GM21825 (cell line): ENCODE data around the gene CDC25B.

Experiments used
- ATAC-seq: cut with Tn5 transposase; IDR thresholded peaks from one replicate; pipeline ENCODE4 v1.9.1; 2021; ENCODE audit warnings: mild to moderate bottlenecking, moderate library complexity; ENCODE audit not compliant: unreplicated experiment

Gene CDC25B

DNA sequence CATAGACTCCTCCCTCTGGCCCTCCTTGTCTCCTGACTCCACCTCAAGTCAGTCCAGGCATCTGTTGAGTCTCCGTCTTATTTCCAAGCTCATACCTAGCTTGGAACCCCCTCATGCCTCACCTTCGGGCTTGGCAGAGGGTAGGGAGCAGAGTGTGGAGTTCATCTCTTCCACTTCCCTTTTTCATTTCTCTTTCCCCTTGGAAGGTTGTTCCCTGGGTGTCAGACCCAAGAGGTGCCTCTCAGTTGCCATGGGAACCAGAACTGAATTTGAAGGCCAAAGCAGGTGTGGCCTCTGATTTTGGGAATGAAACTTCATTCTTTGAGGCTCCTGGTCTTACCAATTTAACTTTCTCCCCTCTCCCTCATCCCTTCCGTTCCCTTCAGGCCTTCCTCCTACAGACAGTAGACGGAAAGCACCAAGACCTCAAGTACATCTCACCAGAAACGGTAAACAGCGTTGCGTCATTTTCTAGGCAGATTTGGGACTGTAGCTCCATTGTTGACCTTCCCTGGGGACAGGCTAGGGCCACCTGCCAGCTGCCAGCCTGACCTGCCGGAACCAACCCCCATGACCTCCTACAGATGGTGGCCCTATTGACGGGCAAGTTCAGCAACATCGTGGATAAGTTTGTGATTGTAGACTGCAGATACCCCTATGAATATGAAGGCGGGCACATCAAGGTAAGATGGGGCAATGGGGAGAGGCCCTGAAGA, 6.6 kb downstream of the CDC25B start:
- no peak for ATAC-seq

- no peak for ATAC-seq
Observed at GRCh38 chr20:3803289-3803688, 7.2 kb downstream of the CDC25B start.

GRCh38 chr20:3803854-3804253, 7.7 kb downstream of the CDC25B start:
- no peak for ATAC-seq

- ATAC-seq, result no peak
Observed at GRCh38 chr20:3804254-3804751, 8.2 kb downstream of the CDC25B start.

- no peak for ATAC-seq
Observed at GRCh38 chr20:3804781-3805180, 8.7 kb downstream of the CDC25B start.

- no peak for ATAC-seq
Observed at GRCh38 chr20:3808544-3808943, 12.4 kb downstream of the CDC25B start.

DNA sequence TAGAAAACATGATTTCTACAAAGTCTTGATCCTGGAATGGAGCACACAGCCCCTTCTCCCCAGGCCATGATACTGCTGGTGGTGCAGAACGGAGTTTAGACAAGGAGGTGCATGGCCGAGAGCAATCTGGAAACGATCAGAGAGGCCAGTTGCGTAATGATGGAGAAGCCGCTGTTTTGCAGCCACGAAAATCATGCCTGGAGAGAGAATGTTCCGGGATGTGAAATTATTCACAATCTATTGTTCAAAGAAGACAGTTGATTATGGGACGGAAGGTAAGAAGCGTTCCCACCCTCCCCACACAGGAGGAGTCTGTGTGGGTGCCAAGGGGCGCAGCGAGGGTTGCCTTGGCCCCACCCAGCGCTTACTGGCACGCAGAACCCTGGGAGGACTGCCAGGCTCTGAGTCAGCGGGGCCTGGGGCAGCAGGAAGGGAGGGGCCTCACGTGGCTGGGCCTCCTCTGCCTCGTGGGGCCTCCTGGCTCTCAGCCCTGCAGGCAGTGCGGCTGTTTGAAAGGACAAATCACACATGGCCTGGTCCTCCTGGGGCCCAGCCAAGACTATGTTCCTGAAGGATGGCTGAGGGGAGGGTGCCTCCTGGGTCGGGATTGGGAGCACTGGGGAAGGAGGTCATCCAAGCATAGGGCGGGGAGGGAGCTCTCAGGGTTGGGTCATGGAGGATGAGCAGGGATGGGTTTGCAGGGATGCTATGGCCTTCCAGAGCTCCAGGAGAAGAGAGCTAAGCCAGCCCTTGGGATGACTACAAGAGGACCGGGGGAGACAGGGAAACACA, 15.6 kb downstream of the CDC25B start:
- no peak for ATAC-seq

DNA sequence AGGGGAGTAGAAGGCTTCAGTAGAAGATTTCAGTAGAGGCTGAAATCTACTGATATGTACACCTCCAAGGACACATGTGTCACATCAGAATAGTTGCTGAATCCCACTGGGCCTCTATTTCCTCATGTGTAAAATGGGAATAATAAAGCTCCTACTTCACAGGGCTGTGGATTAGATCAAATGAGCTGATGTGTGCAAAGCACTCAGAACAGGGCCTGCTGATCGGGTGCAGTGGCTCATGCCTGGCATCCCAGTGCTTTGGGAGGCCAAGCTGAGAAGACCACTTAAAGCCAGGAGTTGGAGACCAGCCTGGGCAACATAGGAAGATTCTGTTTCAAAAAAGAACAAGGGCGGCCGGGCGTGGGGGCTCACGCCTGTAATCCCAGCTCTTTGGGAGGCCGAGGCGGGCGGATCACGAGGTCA, 16.2 kb downstream of the CDC25B start:
- no peak for ATAC-seq

GRCh38 chr20:3812975-3813847, 17.1 kb downstream of the CDC25B start:
- no peak for ATAC-seq

DNA sequence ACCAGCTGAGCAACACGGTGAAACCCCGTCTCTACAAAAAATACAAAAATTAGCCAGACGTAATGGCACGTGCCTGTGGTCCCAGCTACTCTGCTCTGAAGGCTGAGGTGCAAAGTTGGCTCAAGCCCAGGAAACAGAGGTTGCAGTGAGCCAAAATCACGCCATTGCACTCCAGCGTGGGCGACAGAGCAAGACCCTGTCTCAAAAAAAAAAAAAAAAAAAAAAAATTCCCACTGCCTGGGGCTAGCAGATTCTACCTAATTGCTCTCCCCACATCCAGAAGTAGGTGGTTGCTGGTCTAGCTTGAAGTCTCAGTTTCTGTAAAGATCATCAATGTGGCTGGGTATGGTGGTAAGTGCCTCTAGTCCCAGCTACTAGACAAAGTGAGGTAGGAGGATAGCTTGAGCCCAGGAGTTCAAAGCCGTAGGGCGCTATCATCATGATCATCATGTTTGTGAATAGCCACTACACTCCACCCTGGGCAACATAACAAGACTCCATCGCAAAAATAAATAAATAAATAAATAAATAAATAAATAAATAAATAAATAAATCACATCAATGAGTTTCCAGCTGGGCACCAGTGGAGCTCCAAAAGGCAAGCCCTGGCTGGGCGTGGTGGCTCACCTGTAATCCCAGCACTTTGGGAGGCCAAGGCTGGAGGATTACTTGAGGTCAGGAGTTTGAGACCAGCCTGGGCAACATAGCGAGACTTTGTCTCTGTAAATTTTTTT, 17.9 kb downstream of the CDC25B start:
- ATAC-seq, result no peak

DNA sequence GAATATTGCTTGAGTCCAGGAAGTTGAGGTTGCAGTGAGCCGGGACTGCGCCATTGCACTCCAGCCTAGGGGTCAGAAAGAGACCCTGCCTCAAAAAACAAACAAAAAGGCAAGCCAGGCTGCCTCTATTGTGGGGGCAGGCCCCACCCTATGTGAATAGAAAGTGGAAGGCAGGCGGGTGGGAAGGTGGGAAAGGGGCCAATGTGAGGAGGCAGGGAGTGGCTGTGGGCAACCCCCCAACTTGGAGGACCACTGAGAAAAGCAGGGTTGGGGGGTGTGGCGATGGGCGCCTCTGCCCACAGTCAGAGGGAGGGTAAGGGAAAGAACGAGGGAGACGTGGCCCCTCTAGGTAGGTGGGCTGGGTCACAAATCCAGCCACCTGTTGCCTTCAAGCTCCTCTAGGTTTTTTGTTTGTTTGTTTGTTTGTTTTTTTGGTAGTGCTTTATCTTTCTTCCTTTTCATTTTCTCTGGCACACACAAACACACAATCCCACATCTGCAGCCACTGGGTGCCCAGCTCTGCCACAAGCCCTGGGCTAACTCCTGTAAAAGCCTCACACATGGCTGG, 18.9 kb downstream of the CDC25B start:
- no peak for ATAC-seq

- no peak for ATAC-seq
Observed at GRCh38 chr20:3815703-3816315, 19.7 kb downstream of the CDC25B start.

GRCh38 chr20:3818155-3819151, 22.3 kb downstream of the CDC25B start:
- ATAC-seq, result no peak

DNA sequence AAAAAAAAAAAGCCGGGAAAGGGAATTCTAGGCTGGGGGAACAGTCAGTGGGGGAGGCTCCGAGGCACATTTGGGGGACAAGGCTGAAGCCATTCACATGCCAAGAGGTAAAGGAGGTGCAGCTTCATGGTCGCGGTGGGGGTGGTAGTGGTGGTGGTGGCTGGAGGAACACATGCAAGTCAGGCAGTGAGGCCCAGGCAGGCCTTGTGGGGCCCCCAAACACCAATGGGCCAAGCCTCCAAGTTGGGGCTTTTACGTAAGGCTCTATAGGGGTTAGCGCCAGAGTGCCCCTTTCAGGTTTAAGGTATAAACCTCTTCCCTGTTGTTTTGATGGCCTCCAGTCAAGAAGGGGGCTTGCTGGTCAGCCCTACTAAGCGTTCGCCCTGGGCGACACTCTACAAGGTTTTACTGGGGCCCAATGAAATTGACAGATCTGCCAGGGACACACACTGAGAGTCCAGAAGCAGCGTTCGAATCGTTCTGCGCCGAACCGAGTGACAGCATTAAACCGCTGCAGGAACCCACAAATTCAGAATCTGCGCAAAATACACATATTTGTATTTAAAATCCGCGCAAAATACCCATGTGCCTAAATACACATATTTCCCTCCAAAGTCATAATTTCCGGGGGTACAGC, 23.4 kb downstream of the CDC25B start:
- no peak for ATAC-seq

DNA sequence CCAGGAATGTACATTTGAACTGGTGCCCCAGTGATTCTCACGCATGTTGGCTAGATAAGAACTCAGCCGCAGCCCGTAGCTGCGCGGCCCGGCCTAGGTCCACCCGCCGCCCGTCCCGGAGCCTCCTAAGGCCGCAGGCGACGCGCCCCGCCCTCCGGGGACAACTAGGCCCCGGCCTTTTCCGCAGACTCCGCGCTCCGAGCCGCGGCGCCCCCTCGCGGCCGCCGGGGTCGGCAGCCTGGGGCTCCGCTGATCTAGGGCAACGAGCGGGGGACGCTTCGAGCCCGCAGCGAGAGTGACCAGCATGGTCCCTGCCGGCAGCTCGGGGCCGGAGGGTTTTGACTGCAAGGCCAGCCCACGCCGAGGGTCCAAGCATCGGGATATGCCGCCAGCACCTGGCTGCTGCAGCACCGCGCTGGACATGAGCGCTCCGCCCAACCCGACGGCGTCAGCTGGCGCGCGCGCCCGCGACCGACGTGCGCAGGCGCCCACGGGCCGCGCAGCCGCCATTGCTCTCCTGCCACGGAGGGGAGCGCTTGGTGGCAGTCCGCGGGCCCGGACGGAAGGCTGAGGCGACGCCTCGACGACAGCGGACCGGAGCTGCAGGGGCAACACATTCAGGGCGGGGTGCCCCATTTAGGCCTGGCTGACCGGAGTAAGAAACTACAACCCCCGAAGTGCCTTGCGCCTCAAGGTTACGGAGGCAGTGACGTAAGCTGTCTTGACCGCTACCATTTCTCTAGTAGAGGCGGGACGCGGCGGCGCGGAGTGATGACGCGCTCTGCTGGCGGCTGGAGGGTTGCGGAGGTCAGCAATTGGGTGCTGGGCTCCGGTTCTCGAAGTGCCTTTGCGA, 24.2 kb downstream of the CDC25B start, which contains the start of gene AP5S1:
TSS of gene AP5S1 (plus strand) at position 500 of the 853 bp plus-strand sequence. CDS start 1,571 bp downstream, outside the sequence.
- peak; percentile 77 for ATAC-seq

DNA sequence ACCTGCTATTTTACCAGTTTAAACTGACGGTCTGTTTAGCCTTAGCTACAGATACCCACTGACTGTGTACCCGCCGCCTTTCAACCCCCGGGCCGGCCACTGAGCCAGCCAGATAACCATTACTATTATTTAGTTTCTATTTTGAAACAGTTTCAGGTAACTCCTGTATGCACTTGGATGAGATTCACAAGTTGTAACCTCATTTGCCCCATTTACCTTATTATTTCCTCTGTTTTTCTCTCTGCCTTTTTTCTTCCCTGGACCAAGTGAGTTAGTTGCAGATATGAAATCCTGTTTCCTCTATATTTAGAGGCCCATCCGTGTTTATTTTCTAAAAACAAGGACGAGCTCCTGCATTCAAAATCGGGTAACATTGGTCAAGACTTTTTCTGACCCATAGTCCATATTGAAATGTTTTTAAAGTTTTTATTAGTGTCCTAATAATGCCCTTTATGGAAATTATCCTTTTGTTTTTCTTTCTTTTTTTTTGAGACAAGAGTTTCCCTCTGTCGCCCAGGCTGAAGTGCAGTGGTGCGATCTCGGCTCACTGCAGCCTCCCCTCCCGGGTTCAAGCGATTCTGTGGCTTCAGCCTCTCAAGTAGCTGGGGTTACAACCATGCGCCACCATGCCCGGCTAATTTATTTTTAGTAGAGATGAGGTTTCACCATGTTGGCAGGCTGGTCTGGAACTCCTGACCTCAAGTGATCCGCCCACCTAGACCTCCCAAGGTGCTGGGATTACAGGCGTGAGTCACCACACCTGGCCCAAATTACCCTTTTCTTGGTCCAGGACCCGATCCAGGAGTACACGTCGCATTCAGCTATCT, 25.0 kb downstream of the CDC25B start:
- no peak for ATAC-seq
